HepG2 (cell line): ENCODE measurements around the gene PHF3. TPM values are rescaled to one million over a fixed set of nuclear protein-coding genes. Genes with fewer than 3 reads are reported as not detected.
A peak's percentile ranks its signal among the peaks of the same experiment; 100 is the strongest.

ENCODE experiments used
- HOXA9 ChIP-seq: sonication (generic); formaldehyde crosslinking; IDR thresholded peaks from 2 replicates; pipeline ENCODE4 v1.8.1; 2022; ENCODE audit warnings: missing genetic modification reagents, mild to moderate bottlenecking, moderate library complexity, borderline replicate concordance
- ISX ChIP-seq: sonication (generic); formaldehyde crosslinking; conservative IDR thresholded peaks from 2 replicates; pipeline ENCODE4 v1.5.0; 2020; ENCODE audit warnings: missing genetic modification reagents
- SKI ChIP-seq: fragments of 450-650 bp; IDR thresholded peaks from one replicate; pipeline ENCODE4 v1.6.1; 2018; ENCODE audit warnings: mild to moderate bottlenecking; ENCODE audit not compliant: partially characterized antibody
- SKIL ChIP-seq: sonication (generic); formaldehyde crosslinking; IDR thresholded peaks from 2 replicates; pipeline ENCODE4 v1.8.0; 2022; ENCODE audit warnings: missing genetic modification reagents, mild to moderate bottlenecking, moderate library complexity, borderline replicate concordance
- SOX6 ChIP-seq, 2 experiments: fragments of 450-650 bp in 1 of 2; sonication (generic) in 1 of 2; formaldehyde crosslinking in 1 of 2; IDR thresholded peaks; 2 replicates each; pipeline versions ENCODE4 v1.4.0 to v1.6.1; 2017 to 2020; ENCODE audit warnings: antibody characterized with exemption in 1 of 2, mild to moderate bottlenecking in 1 of 2, missing genetic modification reagents in 1 of 2
- THYN1 ChIP-seq: sonication (generic); formaldehyde crosslinking; IDR thresholded peaks from 2 replicates; pipeline ENCODE4 v1.8.1; 2023; ENCODE audit warnings: low read depth, mild to moderate bottlenecking, moderate library complexity, missing genetic modification reagents, borderline replicate concordance
- ZFP36 ChIP-seq: fragments of 150-350 bp; IDR thresholded peaks from 2 replicates; pipeline ENCODE4 v1.6.1; 2018; ENCODE audit warnings: borderline replicate concordance, low read length, low read depth; ENCODE audit not compliant: partially characterized antibody
- ZNF143 ChIP-seq: sonication (generic); formaldehyde crosslinking; IDR thresholded peaks from 2 replicates; pipeline ENCODE4 v1.4.0; 2020; ENCODE audit warnings: missing genetic modification reagents
- ZNF34 ChIP-seq: sonication (generic); formaldehyde crosslinking; IDR thresholded peaks from 2 replicates; pipeline ENCODE4 v1.4.0; 2020; ENCODE audit warnings: mild to moderate bottlenecking, missing genetic modification reagents, borderline replicate concordance
- ZNF510 ChIP-seq: sonication (generic); formaldehyde crosslinking; IDR thresholded peaks from 2 replicates; pipeline ENCODE4 v1.4.0; 2020; ENCODE audit warnings: low read depth, mild to moderate bottlenecking, missing genetic modification reagents
- ZNF567 ChIP-seq: sonication (generic); formaldehyde crosslinking; IDR thresholded peaks from 2 replicates; pipeline ENCODE4 v1.8.1; 2023; ENCODE audit warnings: mild to moderate bottlenecking, missing genetic modification reagents, borderline replicate concordance
- ZNF570 ChIP-seq: sonication (generic); formaldehyde crosslinking; IDR thresholded peaks from 2 replicates; pipeline ENCODE4 v1.4.0; 2020; ENCODE audit warnings: mild to moderate bottlenecking, missing genetic modification reagents, borderline replicate concordance
- ZNF616 ChIP-seq: sonication (generic); formaldehyde crosslinking; IDR thresholded peaks from 2 replicates; pipeline ENCODE4 v1.5.0; 2020; ENCODE audit warnings: low read depth, mild to moderate bottlenecking, missing genetic modification reagents
- ZNF780A ChIP-seq: sonication (generic); formaldehyde crosslinking; IDR thresholded peaks from 2 replicates; pipeline ENCODE4 v1.8.0; 2022; ENCODE audit warnings: mild to moderate bottlenecking, missing genetic modification reagents, moderate library complexity
- ZSCAN29 ChIP-seq: sonication (generic); formaldehyde crosslinking; conservative IDR thresholded peaks from 2 replicates; pipeline ENCODE4 v1.4.0; 2020; ENCODE audit warnings: mild to moderate bottlenecking, missing genetic modification reagents
- polyA plus RNA-seq, 8 experiments: library from polyadenylated mRNA; depleted of rRNA in 3 of 8; stranded (reverse) in 7 of 8; unstranded in 1 of 8; fragments of >200 nt; fragmentation: Illumina TruSeq in 4 of 8; extraction: Trizol in 4 of 8; gene quantifications; 2 replicates each; pipeline versions ENCODE4 v1.2.1 to v1.2.3, GENCODE V29; 2011 to 2016; ENCODE audit warnings: low read depth in 4 of 8, missing spikeins in 1 of 8, mixed read lengths in 1 of 8; ENCODE audit not compliant: insufficient read depth in 1 of 8
- total RNA-seq, 5 experiments: library from RNA; depleted of rRNA; stranded (reverse); fragments of >200 nt; fragmentation: Illumina TruSeq; extraction: Trizol; gene quantifications; 2 replicates each; pipeline ENCODE4 v1.2.3, GENCODE V29; 2016; ENCODE audit warnings: low read depth in 1 of 5
- TF ChIP-seq, protein P1 (sequence below), 2 experiments: sonication (generic) in 1 of 2; formaldehyde crosslinking in 1 of 2; IDR thresholded peaks; 2 replicates each; pipeline versions ENCODE4 v1.5.1 to v1.6.1; 2011 to 2020; ENCODE audit warnings: borderline replicate concordance in 1 of 2, low read depth in 1 of 2, low read length in 1 of 2, mild to moderate bottlenecking in 1 of 2, missing genetic modification reagents in 1 of 2, moderate library complexity in 1 of 2
- TF ChIP-seq, protein P2 (sequence below): IDR thresholded peaks from 2 replicates; pipeline ENCODE4 v1.6.1; 2016; ENCODE audit warnings: low read depth, control low read depth

PHF3 gene
- total and polyA plus RNA-seq, 2 of the 13 experiments (the other 11 are each of a cell fraction or from before 2014, with no cell fraction given), result 19.8 to 70.4 TPM

DNA sequence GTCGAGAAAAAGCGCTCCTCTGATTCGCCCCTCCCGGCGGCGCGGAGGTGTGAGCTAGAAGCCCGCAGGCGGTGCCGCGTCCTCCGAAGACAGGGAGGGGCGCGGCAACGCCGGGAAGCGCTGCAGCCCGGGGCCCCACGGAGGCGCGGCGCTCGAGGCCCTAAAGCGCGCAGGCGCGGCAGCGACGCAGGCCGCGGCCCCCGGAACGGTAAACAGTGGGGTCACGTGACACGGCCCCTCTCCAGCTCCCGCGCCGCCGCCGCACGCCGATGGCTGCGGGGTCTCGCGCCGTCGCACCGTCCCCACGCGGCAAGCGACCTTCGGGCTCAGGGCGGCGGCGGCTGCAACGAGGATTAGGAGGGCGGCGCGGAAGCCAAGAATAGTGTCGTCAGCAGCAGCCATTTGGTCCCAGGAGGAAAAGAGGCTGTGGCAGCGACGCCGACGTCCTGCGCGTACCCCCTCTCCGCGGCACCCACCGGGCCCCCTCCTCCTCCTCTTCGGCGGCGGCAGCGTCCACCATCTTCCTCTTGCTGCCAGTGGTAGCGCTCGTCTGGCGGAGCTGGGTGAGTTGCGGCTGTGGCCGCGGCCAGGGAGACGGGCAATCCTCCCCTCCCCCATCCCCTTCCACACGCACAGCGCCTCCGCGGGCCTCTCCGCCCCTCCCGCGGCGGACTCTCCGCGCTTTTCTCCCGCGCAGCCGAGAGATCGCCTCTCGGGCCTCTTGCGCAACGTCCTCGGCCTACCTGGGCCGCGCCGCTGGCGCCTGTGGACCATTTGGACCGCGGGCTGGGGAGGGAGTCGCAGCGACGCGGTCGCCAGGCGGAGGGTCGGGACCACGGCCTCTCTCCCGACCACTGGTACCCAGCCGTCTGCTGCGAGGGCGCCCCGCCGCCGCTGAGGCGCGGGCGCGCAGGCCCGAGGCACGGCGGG, at the start of gene PHF3 (continued):
- peak; percentile 97 for TF ChIP-seq HOXA9 (CRISPR knock-in tag)
- peak; percentile 97 for TF ChIP-seq ZNF780A (CRISPR knock-in tag)
- no peak for TF ChIP-seq THYN1 (CRISPR knock-in tag)
- TF ChIP-seq ZNF510, result peak; percentile 99
- TF ChIP-seq SKI, result peak; percentile 77
- peak; percentile 75; the same call in 1 of the 2 replicates for TF ChIP-seq ZSCAN29 (CRISPR knock-in tag)
- peak; percentile 96 for TF ChIP-seq ZNF34 (CRISPR knock-in tag)
- TF ChIP-seq, protein P1, sequence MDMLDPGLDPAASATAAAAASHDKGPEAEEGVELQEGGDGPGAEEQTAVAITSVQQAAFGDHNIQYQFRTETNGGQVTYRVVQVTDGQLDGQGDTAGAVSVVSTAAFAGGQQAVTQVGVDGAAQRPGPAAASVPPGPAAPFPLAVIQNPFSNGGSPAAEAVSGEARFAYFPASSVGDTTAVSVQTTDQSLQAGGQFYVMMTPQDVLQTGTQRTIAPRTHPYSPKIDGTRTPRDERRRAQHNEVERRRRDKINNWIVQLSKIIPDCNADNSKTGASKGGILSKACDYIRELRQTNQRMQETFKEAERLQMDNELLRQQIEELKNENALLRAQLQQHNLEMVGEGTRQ (IDR thresholded peaks at IDR 0.05; ENCODE audit: low read depth, low read length), result peak; percentile 97
- TF ChIP-seq, protein P1 (CRISPR knock-in tag; IDR thresholded peaks at IDR 0.05; ENCODE audit: borderline replicate concordance), result peak; percentile 81
- TF ChIP-seq ISX (CRISPR knock-in tag), result peak; percentile 72; the same call in 1 of the 2 replicates
- TF ChIP-seq ZFP36, result no peak
- TF ChIP-seq ZNF567 (CRISPR knock-in tag), result peak; percentile 90
- TF ChIP-seq SOX6 (IDR thresholded peaks at IDR 0.05), result no peak
- TF ChIP-seq SOX6 (CRISPR knock-in tag; IDR thresholded peaks at IDR 0.05), result peak; percentile 68
- TF ChIP-seq, protein P2, sequence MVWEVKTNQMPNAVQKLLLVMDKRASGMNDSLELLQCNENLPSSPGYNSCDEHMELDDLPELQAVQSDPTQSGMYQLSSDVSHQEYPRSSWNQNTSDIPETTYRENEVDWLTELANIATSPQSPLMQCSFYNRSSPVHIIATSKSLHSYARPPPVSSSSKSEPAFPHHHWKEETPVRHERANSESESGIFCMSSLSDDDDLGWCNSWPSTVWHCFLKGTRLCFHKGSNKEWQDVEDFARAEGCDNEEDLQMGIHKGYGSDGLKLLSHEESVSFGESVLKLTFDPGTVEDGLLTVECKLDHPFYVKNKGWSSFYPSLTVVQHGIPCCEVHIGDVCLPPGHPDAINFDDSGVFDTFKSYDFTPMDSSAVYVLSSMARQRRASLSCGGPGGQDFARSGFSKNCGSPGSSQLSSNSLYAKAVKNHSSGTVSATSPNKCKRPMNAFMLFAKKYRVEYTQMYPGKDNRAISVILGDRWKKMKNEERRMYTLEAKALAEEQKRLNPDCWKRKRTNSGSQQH, result peak; percentile 26
- peak; percentile 67 for TF ChIP-seq ZNF143 (CRISPR knock-in tag)
- peak; percentile 92; the same call in 1 of the 2 replicates for TF ChIP-seq ZNF570 (CRISPR knock-in tag)
- TF ChIP-seq SKIL, result peak; percentile 70
- TF ChIP-seq ZNF616 (CRISPR knock-in tag), result peak; percentile 94; the same call in 1 of the 2 replicates
